C4-2B (cell line): ENCODE data around the gene NFE2L2.

Experiments used
- CTCF ChIP-seq: fragments of 450-650 bp; conservative IDR thresholded peaks from 2 replicates; pipeline ENCODE4 v1.5.1; 2017; ENCODE audit warnings: mild to moderate bottlenecking
- ZFX ChIP-seq: fragments of 450-650 bp; IDR thresholded peaks from 2 replicates; pipeline ENCODE4 v1.6.1; 2017

DNA sequence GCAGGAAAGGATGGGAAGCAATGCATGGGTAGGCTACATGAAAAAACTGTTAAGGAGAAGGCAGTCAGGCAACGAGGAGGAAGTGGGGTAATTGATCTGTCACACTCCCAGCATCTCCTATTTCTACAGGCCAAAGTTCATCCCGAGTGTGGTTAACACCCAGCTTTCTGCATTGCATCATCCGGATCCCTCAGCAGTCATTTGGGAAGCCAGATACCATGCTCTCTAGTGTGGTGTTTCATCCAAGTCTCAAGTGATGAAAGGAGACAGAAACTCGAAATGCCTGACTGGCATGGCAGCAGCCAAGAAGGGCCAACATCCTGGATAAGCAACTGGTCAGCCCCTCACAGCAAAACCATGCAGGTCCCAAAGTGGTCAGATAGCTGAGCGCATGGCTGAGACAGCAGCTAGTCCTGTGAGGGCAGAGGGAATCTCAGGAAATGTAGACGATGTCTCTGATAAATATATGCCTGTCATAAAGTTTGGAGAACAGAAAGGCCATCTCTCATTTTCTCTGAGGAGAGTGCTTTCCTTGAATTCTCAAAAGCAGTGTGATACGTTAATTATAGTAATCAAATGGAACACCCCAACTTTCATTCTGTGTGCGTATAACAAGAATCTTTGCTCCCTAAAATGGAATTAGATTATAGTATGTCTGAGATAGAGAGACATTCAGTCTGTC lies 76.8 kb downstream of the NFE2L2 start:
- TF ChIP-seq CTCF (no peak), ZFX (no peak)
